Stimulated activated CD4-positive, alpha-beta T cell treated with anti-CD3 and anti-CD28 coated beads, Interleukin-2, amount 100 ng/mL, for 48 hours (primary cell): ENCODE measurements around the gene KRTAP9-9.
"Not testable (repeated sequence)": the region's sequence is repeated elsewhere in the genome, so short reads cannot be mapped to it uniquely, and the experiment has no call there.

Experiments used
- DNase-seq, 2 donors: peaks; one replicate each; pipeline ENCODE4 v3.0.0-alpha.2; 2020

KRTAP9-9 gene

DNA sequence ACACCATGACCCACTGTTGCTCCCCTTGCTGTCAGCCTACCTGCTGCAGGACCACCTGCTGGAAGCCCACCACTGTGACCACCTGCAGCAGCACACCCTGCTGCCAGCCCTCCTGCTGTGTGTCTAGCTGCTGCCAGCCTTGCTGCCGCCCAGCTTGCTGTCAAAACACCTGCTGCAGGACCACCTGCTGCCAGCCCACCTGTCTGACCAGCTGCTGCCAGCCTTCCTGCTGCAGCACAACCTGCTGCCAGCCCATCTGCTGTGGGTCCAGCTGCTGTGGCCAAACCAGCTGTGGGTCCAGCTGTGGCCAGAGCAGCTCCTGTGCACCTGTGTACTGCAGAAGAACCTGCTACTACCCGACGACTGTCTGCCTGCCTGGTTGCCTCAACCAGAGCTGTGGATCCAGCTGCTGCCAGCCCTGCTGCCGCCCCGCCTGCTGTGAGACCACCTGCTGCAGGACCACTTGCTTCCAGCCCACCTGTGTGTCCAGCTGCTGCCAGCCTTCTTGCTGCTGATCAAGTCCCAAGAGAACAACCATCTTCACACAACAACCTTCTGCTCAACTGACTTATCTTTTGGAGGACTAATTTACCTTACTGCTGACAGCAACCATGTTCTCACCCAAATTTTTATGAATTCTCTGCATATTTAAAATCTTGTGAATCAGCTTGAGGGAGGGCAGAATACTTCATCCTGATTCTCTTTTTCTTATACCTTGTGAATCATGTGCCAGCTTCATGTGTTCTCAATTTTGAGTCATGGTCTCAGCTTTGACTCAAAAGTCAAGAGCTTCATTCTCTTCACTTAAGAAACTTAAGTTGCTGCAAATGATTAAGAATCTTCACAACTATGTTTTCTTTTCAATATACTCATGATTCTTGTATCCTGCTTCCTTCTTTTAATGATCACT, at the start of gene KRTAP9-9:
TSS of gene KRTAP9-9 (plus strand) at position 4 of the 910 bp plus-strand sequence.
- DNase-seq: not testable (repeated sequence)

DNA sequence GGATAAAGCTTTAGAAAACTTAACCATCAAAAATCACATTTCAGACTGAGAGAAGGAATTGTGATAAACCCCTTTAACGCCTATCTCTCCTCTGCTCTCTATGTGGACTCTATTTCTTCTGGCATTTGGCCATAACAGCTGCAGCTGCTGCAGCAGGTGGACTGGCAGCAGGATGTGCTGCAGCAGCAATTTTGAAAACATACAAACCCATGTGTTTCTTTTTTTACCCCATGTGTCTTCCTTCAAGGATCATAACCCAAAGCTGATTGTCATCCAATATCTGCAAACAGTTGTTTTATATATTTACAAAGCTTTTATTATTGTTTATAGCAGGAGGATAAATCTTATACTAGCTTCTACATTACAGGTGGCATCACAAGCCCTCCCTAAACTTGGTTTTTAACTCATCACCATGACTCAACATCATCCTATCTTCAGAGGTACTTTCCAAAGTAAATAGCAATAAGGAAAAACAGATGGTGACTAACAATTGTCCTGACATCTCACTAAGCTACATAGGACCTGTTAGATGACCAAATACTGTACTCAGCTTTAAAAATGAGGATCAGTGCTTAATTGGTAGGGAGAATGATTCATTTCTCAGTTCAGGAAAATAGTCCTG, 43.2 kb upstream of the KRTAP9-9 start:
- DNase-seq: no peak

DNA sequence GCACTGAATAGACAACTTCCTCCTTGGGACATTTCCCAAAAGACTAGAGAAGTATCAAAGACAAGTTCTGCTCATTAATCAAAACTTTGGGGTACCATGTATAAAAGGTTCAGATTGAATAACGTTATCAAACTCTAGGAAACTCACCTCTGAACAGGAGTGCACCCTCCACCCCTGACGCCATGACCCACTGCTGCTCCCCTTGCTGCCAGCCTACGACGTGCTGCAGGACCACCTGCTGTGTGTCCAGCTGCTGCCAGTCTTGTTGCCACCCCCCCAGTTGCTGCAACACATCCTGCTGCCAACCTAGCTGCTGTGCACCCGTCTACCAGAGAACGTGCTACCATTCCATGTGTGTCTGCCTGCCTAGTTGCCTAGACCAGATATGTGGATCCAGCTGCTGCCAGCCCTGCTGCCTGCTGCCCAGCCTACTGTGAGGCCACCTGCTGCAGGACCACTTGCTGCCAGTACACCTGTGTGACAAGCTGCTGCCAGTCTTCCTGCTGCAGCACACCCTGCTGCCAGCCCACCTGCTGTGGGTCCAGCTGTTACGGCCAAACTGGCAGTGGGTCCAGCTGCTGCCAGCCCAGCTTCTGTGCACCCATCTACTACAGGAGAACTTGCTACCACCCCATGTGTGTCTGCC, 42.5 kb upstream of the KRTAP9-9 start:
- no peak for DNase-seq

GRCh38 chr17:41215681-41216080, 39.5 kb upstream of the KRTAP9-9 start:
- no peak for DNase-seq

GRCh38 chr17:41223821-41224220, 31.4 kb upstream of the KRTAP9-9 start:
- no peak for DNase-seq

DNA sequence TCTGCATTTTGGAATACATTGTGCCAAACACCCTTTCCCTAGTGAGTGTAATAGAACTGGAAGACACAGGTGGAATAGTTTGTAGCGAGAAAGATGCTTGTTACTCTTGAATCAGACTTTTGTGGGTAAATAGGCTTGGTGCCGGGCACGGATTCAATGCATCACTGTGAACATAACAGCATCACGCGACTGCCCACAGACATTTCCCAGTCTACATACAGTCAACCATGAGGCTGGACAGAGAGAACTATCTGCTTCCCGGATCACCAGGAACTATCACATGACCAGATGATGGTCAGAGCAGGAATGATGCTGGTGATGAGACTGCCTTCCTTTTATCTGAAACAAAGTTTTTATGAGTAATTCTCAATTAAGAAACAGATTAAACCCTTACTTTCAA, 29.1 kb upstream of the KRTAP9-9 start:
- DNase-seq: no peak

DNA sequence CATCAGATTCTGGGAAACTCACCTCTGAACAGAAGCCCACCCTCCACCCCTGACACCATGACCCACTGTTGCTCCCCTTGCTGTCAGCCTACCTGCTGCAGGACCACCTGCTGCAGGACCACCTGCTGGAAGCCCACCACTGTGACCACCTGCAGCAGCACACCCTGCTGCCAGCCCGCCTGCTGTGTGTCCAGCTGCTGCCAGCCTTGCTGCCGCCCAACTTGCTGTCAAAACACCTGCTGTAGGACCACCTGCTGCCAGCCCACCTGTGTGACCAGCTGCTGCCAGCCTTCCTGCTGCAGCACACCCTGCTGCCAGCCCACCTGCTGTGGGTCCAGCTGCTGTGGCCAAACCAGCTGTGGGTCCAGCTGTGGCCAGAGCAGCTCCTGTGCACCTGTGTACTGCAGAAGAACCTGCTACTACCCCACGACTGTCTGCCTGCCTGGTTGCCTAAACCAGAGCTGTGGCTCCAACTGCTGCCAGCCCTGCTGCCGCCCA, 28.5 kb upstream of the KRTAP9-9 start, which contains the start of gene KRTAP9-2:
TSS of gene KRTAP9-2 (plus strand) at position 51 of the 498 bp plus-strand sequence. CDS start at position 58, 7 bp downstream.
- DNase-seq: not testable (repeated sequence)

DNA sequence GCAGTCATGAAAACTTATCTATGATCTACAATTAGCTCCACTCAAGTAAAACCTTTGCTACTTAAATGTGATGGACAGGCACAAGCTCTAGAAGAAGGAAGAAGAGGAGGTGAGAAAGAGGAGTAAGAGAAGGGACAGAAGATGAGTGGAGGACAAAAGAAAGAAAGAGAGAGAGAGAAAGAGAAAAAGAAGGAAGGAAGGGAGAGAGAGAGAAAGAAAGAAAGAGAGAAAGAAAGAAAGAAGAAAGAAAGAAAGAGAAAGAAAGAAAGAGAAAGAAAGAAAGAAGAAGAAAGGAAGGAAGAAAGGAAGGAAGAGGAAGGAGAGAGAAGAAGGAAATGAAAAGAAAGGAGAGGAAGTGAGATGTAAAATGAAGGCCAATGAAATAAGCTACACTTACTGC, 25.1 kb upstream of the KRTAP9-9 start:
- no peak for DNase-seq

GRCh38 chr17:41231731-41232130, 23.5 kb upstream of the KRTAP9-9 start:
- DNase-seq: no peak

- not testable (repeated sequence) for DNase-seq
Measured at GRCh38 chr17:41232399-41233105, 22.6 kb upstream of the KRTAP9-9 start, which contains the start of gene KRTAP9-3. KRTAP9-3 (plus strand) TSS chr17:41232449; CDS start chr17:41232502, 53 bp downstream.

DNA sequence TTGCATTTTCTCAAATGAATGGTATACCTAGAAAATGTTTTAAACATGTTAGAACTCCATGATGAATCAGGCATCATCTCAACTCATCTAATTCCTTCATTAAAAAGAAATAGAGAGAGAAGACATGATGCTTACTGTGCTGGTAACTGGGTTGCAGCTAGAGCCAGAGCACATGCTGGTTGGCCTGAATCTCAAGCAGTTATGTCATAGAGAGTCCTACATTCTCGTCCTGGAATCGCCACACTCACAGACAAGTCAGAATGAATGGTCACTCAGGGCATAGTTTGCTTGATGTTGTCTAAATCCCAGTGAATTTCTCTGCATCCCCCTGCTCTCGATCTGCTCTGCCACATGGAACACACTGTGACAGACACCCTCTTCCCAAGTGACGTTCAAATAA, 18.1 kb upstream of the KRTAP9-9 start:
- not testable (repeated sequence) for DNase-seq

GRCh38 chr17:41237949-41238437, 17.2 kb upstream of the KRTAP9-9 start, which contains the start of gene KRTAP9-8:
KRTAP9-8 (plus strand) TSS chr17:41237999; CDS start chr17:41238052, 53 bp downstream.
- not testable (repeated sequence) for DNase-seq

DNA sequence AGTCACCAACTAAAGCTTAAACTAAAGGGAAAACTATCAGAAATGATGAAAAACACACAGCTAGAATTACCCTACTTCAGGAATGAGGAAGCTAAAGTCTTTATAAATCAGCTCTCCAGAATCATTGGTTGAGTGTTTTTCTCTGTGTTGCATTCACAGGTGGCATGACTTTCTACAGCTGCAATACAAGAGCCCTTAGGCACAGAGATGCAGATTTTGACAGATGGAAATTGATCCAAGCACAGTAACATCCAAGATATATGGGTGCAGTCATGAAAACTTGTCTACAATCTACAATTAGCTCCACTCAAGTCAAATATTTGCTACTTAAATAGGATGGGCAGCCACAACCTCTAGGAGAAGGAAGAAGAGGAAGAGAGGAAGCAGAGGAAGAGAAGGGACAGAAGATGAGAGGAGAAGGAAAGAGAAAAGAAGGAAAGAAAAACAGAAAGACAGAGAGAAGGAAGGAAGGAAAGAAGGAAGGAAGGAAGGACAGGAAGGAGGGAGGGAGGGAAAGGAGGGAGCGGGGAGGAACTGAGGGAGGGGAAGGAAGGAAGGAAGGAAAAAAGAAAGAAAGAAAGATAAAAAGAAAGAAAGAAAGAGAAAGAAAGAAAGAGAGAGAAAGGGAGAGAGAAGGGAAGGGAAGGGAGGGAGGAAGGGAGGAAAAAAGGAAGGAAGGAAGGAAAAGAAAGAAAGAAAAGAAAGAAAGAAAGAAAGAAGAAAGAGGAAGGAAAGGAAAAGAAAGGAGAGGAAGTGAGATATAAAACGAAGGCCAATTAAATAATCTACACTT, 8.0 kb upstream of the KRTAP9-9 start:
- not testable (repeated sequence) for DNase-seq

GRCh38 chr17:41249637-41250240, 5.4 kb upstream of the KRTAP9-9 start, which contains the start of gene KRTAP9-4:
KRTAP9-4 (plus strand) TSS chr17:41249687; CDS start chr17:41249721, 34 bp downstream.
- not testable (repeated sequence) for DNase-seq

GRCh38 chr17:41251261-41251660, 3.9 kb upstream of the KRTAP9-9 start:
- no peak for DNase-seq

DNA sequence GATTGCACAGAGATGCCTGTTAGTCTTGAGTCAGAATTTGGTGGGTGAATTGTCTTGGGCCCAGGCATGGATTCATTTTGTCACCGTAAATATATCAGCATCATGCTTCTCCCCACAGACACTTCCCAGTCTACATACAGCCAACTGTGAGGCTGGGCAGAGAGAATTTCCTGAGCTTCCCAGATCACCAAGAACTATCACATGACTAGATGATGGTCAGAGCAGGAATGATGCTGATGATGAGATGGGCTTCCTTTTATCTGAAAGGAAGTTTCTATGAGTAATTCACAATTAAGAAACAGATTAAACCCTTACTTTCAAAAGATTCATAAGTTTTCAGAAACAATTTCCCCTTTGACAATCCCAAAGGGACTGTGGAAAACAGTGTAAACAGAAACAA, 323 bp upstream of the KRTAP9-9 start:
- DNase-seq: no peak

DNA sequence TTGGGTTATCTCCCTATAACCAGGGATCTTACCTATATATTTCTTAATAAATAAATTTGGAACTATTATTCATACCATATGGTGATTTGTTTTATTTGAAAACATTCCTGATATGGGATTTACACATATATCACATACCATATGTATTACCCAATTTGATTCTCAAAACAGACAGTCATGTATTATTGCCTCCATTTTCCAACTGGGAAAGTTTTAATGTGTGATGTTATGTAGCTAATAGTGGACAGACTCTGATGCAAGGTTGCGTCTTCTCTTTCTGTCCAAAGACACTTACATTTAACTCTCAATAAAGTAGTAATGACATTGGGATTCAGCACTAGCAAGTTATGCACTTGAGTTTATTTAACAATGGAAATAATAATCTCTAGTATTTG, 1.1 kb downstream of the KRTAP9-9 start:
- DNase-seq: no peak

GRCh38 chr17:41258406-41258805, 3.2 kb downstream of the KRTAP9-9 start:
- no peak for DNase-seq

- no peak for DNase-seq
Measured at GRCh38 chr17:41263212-41263611, 8.0 kb downstream of the KRTAP9-9 start.

DNA sequence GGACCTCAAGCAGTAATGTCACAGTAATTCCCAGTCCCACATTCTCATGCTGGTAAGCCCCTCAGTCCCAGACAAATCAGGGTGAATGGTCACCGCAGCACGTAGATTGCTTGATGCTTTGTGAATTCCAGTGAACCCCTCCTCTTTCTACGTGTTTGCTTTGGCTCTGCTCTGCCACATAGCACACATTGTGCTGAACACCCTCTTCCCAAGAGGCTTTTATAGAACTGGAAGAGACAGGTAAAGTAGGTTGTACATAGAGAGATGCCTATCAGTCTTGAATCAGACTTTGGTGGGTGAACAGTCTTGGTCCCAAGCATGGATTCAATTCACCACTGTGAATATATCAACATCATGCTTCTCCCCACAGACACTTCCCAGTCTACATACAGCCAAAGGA, 9.4 kb downstream of the KRTAP9-9 start:
- DNase-seq: no peak

GRCh38 chr17:41265078-41265477, 9.9 kb downstream of the KRTAP9-9 start, which contains the start of gene KRTAP9-6:
KRTAP9-6 (plus strand) TSS chr17:41265378; CDS start chr17:41265378, 0 bp downstream.
- no peak for DNase-seq
